Bronchial epithelial cell (primary cell): ENCODE results near the gene SLC16A9. TPM values are rescaled to one million over a fixed set of nuclear protein-coding genes. Genes with fewer than 3 reads are reported as not detected.
A peak's percentile ranks its signal among the peaks of the same experiment; 100 is the strongest.

Experiments
- DNase-seq: peaks from one replicate; pipeline ENCODE4 v3.0.0-alpha.2; 2010; ENCODE audit warnings: low read depth
- FAIRE-seq: peaks from 2 replicates; lab custom pipeline; 2011; peaks lifted over from hg19 to GRCh38; lab: Jason Lieb, UNC
- H3K27me3 ChIP-seq: 2 replicates; pipeline ENCODE4 v1.5.1; 2011; ENCODE audit warnings: low read length; ENCODE audit not compliant: control insufficient read depth, insufficient read depth
- H3K36me3 ChIP-seq: 2 replicates; pipeline ENCODE4 v1.5.1; 2011; ENCODE audit warnings: low read length; ENCODE audit not compliant: control insufficient read depth, insufficient read depth
- H3K4me3 ChIP-seq: 2 replicates; pipeline ENCODE4 v1.5.1; 2011; ENCODE audit warnings: mild to moderate bottlenecking, low read depth, low read length, control low read depth
- CTCF ChIP-seq: IDR thresholded peaks from 2 replicates; pipeline ENCODE4 v1.5.1; 2011; ENCODE audit warnings: mild to moderate bottlenecking, moderate library complexity, low read length, control low read depth, inconsistent platforms; ENCODE audit not compliant: insufficient read depth, severe bottlenecking
- total RNA-seq: library from RNA; depleted of rRNA; stranded (reverse); fragments of >200 nt; gene quantifications from 2 replicates; pipeline ENCODE4 v1.2.1, GENCODE V29; 2014

Gene SLC16A9
- total RNA-seq, 1 donor from 2014 or later = 2.9 TPM

GRCh38 chr10:59624136-59624535 is 85.5 kb downstream of the SLC16A9 start:
- no peaks in the 10 kb centered on the region for H3K36me3 ChIP-seq
- DNase-seq = no peak
- H3K4me3 ChIP-seq = no peak overlapping the region
- FAIRE-seq = no peak
- no peak for TF ChIP-seq CTCF
- no peaks in the 10 kb centered on the region for H3K27me3 ChIP-seq

- no peak for TF ChIP-seq CTCF
- Histone ChIP-seq H3K27me3 (no peaks in the 10 kb centered on the region), H3K4me3 (no peak overlapping the region), H3K36me3 (no peaks in the 10 kb centered on the region)
- no peak for FAIRE-seq
- DNase-seq = no peak
Measured at GRCh38 chr10:59623133-59624121, 86.2 kb downstream of the SLC16A9 start.

- no peaks in the 10 kb centered on the region for H3K27me3 ChIP-seq
- FAIRE-seq (no peak), DNase-seq (peak; percentile 63)
- no peaks in the 10 kb centered on the region for H3K36me3 ChIP-seq
- TF ChIP-seq CTCF = peak; percentile 59
- H3K4me3 ChIP-seq = no peak overlapping the region
Measured at GRCh38 chr10:59622320-59623132, 87.1 kb downstream of the SLC16A9 start.

GRCh38 chr10:59621771-59622170 is 87.9 kb downstream of the SLC16A9 start:
- DNase-seq (no peak), FAIRE-seq (no peak)
- Histone ChIP-seq H3K27me3 (no peaks in the 10 kb centered on the region), H3K36me3 (no peaks in the 10 kb centered on the region), H3K4me3 (no peak overlapping the region)
- no peak for TF ChIP-seq CTCF

GRCh38 chr10:59618666-59619065 is 91.0 kb downstream of the SLC16A9 start:
- DNase-seq (no peak), FAIRE-seq (no peak)
- no peaks in the 10 kb centered on the region for H3K36me3 ChIP-seq
- TF ChIP-seq CTCF = no peak
- no peak overlapping the region for H3K4me3 ChIP-seq
- no peaks in the 10 kb centered on the region for H3K27me3 ChIP-seq
